T1000 (cell line): ENCODE data around the gene CFAP300.

Source experiments
- DNase-seq: peaks from one replicate; lab custom pipeline; 2025; ENCODE audit warnings: mixed read lengths; lab: John Stamatoyannopoulos, UW

CFAP300 gene

GRCh38 chr11:102047305-102047924, at the start of gene CFAP300:
Gene CFAP300, plus strand, starts transcription at chr11:102047437. Its CDS starts 34 bp downstream, at chr11:102047471.
- peak; percentile 78 for DNase-seq

- DNase-seq = no peak
These were observed 45.4 kb upstream of the CFAP300 start for GRCh38 chr11:102001657-102002338.

GRCh38 chr11:102004220-102004619, 43.0 kb upstream of the CFAP300 start:
- no peak for DNase-seq

- DNase-seq = no peak
These were observed 41.9 kb upstream of the CFAP300 start for GRCh38 chr11:102005306-102005705.

GRCh38 chr11:102006835-102007566, 40.2 kb upstream of the CFAP300 start:
- DNase-seq = no peak

- no peak for DNase-seq
These were observed 39.4 kb upstream of the CFAP300 start for GRCh38 chr11:102007567-102008437.

- DNase-seq = peak; percentile 81
These were observed 36.3 kb upstream of the CFAP300 start for GRCh38 chr11:102010776-102011494.

- DNase-seq = no peak
These were observed 34.3 kb upstream of the CFAP300 start for GRCh38 chr11:102012946-102013345.

- no peak for DNase-seq
These were observed 32.5 kb upstream of the CFAP300 start for GRCh38 chr11:102014756-102015155.

- no peak for DNase-seq
These were observed 30.2 kb upstream of the CFAP300 start for GRCh38 chr11:102017026-102017425.

GRCh38 chr11:102026217-102026616, 21.0 kb upstream of the CFAP300 start:
- DNase-seq = no peak

GRCh38 chr11:102026959-102027358, 20.3 kb upstream of the CFAP300 start:
- DNase-seq = no peak

GRCh38 chr11:102036757-102037156, 10.5 kb upstream of the CFAP300 start:
- no peak for DNase-seq

GRCh38 chr11:102046841-102047240, 396 bp upstream of the CFAP300 start:
- no peak for DNase-seq

GRCh38 chr11:102050927-102051575, 3.8 kb downstream of the CFAP300 start:
- no peak for DNase-seq

- DNase-seq = no peak
These were observed 14.0 kb downstream of the CFAP300 start for GRCh38 chr11:102061276-102061675.

- no peak for DNase-seq
These were observed 14.9 kb downstream of the CFAP300 start for GRCh38 chr11:102062106-102062505.

GRCh38 chr11:102064316-102064715, 17.1 kb downstream of the CFAP300 start:
- DNase-seq = no peak

GRCh38 chr11:102070766-102071165, 23.5 kb downstream of the CFAP300 start:
- DNase-seq = no peak

GRCh38 chr11:102071497-102072472, 24.5 kb downstream of the CFAP300 start:
- DNase-seq = no peak
